COLO668 (cell line): ENCODE data around the gene GNPTG.

Experiments
- DNase-seq: peaks from one replicate; lab custom pipeline; 2025; ENCODE audit not compliant: unreplicated experiment; lab: John Stamatoyannopoulos, UW

The GNPTG gene

GRCh38 chr16:1392826-1393225 is 41.1 kb downstream of the GNPTG start:
- DNase-seq: no peak

GRCh38 chr16:1393613-1394176 is 42.0 kb downstream of the GNPTG start:
- DNase-seq: no peak

DNA sequence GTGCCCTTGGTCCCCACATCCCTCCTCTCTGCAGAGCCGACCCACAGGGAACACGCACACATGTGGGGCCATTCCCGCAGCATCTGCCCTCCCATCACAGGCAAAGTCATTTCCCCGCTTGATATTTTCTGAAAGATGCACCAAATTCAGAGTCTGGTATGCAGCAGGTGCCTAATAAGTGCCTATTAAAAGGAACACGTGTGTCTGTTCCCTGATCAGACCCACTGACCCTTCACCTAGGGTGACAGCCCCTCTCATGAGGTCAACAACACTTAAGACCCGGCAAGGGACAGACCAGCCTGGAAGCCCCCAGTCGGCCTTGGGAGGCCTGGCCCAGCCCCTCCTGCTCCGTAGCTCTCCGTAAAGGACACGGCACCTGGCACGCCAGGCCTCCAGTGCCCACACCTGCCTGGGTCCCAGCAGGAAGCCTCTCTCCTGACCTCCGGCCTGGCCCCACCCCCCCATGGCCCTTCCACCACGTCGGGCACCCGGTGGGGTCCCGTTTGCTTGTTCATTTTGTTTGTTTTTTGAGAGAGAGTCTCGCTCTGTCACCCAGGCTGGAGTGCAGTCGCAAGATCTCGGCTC is 42.7 kb downstream of the GNPTG start:
- peak; percentile 45 for DNase-seq

DNA sequence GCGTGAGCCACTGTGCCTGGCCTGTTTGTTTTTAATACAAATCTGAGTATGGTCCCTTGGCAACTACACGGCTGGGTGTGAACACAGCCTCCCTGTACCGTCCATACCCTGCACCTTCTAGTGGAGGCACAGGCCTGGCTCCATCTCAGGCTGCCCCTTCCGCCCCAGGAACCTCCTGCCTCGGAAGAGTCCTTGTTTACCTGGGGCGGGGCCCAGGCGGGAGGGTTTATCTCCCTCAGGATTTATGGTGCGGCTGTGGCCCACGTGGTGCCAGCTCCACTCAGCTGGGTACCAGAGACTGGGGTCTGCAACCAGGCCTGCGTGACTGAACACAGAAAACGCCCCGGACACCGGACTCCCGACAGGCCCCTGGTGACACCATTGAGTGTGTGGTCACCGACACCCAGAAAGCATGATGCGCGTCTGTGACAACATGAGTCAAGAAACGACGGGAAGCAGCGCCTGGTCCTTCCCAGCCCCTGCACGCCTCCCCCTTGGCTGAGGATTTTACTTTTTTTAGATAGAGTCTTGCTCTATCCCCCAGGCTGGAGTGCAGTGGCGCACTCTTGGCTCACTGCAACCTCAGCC is 43.8 kb downstream of the GNPTG start:
- DNase-seq: peak; percentile 19

DNA sequence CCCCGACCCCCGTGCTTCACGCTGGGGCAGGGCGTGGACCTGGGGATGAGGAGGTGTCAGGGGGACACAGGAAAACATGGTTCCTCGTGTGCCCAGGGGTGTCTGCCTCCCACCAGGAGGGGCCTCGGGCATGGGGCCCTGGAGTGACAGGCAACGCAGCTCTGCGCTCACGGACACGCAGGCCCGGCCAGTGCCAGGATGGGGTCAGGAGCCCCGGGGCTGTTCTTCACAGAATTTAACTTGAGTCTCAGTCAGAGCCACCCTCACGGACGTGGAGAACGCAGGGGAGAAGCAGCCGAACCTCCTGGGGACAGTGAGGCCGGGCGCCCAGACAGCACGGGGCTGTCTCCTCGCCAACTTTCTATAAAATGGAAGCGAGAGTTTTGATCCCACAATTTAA is 46.0 kb downstream of the GNPTG start:
- no peak for DNase-seq

- DNase-seq: no peak
These were observed 46.6 kb downstream of the GNPTG start for GRCh38 chr16:1398351-1398750.

DNA sequence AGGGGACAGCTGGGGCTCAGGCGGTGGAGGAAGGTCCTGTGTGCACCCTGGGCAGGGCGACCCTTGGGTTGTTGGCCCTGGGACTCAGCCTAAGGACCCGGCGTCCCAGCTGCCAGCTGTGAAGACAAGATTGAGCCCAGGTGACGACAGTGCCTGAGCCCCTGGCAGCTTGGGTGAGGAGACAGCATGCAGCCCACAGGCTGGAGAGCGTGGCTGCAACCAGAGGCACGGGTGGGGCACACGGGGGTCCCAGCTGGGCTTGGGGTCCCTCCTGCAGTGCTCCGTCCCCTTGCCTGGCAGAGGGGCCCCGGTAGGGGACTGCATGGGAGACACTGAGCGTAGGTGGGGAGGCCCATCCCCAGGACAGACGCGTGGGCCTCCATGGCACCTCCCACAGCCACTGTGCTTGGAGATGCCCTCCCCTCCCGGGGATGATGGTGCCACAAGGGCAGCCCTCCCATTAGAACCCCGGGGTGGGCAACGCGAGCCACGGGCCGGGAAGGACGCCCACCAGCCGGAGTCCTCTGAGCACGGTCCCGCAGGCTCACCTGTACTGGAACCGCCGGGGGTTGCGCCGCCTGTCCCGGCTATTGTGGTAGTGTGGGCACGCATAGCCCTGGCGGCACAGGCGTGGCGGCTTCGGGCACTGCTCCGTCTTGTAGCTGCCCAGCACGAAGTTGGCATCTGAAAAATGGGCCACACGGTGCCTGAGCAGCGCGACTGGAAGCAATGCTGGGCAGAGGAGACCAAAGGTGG is 47.3 kb downstream of the GNPTG start:
- DNase-seq: no peak

GRCh38 chr16:1401061-1401757 is 49.5 kb downstream of the GNPTG start:
- DNase-seq: no peak

DNA sequence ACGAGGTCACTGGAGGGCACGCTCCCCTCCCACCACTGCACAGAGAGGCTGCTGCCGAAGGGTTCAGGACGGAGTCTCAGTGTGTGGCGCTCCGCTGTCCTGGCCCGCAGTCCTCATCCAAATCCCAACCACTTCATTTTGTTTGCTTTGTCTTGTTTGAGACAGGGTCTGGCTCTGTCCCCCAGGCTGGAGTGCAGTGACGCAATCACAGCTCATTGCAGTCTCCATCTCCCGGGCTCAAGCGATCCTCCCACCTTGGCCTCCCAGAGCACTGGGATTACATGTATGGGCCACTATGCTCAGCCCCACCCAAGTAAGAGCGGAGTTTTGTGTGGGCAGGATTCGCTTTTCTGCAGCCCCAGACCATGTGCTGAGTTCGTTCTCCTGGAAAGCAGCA is 50.0 kb downstream of the GNPTG start:
- DNase-seq: no peak

DNA sequence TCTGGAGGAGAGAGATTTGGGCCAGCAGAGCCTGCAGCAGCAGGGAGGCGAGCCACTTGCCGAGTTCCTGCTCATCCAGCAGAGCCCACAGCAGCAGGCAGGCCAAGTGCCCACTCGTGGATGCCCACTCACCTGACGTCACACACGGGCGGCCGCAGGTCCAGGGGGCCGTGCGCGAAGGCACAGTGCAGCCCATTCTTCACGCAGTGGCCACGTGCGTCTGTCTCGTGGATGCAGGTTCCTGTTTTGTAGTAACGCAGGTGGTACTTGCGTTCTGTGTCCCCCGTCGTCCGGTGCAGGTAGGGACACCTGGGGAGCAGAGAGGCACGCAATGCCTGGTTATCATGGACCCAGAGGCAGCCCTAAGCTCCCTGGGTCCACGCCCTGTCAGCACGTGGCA is 51.3 kb downstream of the GNPTG start:
- no peak for DNase-seq

GRCh38 chr16:1403733-1404132 is 52.0 kb downstream of the GNPTG start:
- DNase-seq: no peak

GRCh38 chr16:1407753-1408152 is 56.0 kb downstream of the GNPTG start:
- no peak for DNase-seq

- DNase-seq: peak; percentile 91
These were observed 56.6 kb downstream of the GNPTG start for GRCh38 chr16:1408171-1408837.

DNA sequence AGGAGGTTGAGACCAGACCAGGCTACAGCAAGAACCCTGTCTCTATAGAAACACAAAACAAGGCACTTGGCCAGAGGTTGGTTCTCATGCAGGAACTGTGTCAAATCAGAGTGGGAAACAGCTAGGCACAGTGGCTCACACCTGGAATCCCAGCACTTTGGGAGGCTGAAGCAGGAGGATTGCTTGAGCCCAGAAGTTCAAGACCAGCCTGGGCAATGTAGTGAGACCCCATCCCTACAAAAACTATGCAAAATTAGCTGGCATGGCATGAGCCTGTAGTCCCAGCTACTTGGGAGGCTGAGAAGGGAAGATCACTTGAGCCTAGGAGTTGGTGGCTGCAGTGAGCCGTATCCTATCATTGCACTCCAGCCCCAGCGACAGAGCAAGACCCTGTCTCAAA is 61.1 kb downstream of the GNPTG start:
- no peak for DNase-seq
